NCI-H748 treated with DMSO at 0.1 percent for 48 hours (cell line): Measurements from ENCODE around the gene OR8D2.

Experiments used
- DNase-seq: peaks from one replicate; lab custom pipeline; 2025; lab: John Stamatoyannopoulos, UW

Gene OR8D2, protein sequence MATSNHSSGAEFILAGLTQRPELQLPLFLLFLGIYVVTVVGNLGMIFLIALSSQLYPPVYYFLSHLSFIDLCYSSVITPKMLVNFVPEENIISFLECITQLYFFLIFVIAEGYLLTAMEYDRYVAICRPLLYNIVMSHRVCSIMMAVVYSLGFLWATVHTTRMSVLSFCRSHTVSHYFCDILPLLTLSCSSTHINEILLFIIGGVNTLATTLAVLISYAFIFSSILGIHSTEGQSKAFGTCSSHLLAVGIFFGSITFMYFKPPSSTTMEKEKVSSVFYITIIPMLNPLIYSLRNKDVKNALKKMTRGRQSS

DNA sequence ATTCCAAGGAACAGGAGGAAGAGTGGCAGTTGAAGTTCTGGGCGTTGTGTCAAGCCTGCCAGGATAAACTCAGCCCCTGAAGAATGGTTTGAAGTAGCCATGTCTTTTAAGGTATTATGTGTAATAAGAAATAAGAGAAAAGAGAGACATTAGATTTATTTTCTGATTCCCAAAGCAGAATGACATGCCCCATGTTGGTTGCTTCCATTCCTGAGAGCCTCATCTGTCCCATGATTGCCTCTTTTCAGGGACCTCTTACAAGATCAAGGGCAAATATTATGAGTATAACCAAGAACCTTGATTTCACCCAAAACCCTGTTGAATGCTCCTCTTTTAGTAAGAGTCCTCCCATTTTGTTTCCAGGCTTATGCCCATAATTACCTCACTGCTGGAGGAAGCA lies at the start of gene OR8D2:
Gene OR8D2 (minus strand): TSS at position 101 of the 400 bp plus-strand sequence. CDS start 0 bp downstream, at position 101.
- DNase-seq: no peak

DNA sequence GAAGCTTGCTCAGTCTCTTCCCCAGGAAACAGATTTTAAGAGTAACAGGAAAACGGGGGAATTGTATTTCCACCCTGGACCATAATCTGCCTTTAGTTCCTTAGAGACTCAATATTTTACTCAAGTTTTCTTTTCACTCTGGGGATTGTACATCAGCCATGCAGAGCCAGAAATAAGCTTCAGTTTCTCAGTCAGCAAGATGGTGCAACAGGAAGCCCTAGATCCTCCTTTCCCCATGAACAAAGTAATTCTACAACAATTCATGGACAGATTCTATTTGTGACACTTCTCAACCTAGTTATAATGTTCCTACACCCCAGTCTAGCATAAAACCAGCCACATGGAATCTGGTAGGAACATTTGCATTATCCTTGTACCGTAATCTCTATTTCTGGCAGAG lies 39.6 kb upstream of the OR8D2 start:
- DNase-seq: no peak

DNA sequence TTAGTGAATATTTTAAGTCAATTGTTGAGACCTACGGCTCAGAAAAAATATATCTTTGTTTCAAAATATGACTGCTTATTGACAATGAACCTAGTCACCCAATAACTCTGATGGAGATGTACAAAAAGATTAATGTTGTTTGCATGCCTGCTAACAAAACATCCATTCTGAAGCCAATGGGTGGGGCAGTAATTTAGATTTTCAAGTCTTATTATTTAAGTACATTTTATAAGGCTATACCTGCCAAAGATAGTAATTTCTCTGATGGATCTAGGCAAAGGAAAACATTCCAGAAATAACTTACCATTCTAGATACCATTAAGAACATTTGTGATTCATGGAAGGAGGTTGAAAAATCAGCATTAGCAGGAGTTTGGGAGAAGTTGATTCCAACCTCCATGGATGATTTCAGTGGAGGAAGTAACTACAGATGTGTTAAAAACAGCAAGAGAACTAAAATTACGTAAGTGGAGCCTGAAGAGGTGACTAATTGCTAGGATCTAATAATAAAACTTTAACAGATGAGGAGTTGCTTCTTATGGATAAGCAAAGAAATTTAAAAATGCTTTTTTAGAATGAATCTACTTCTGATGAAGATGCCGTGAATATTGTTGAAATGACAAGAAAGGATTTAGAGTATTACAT lies 26.4 kb upstream of the OR8D2 start:
- no peak for DNase-seq

DNA sequence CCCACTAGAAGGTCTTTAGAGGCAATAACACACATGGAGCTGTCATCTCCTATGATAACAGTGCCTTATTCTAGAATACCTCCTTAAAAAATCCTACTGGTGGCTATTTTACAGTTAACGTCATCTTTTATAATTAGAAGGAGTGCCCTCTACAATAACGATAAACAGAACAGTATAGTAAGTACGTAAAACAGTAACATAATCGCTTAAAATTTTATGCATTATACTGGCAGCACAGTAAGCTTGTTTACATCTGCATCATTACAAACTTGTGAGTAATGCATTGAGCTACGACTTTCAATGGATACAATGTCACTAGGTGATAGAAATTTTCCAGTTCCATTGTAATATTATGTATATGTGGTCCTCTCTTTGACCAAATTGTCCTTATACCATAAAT lies 24.3 kb upstream of the OR8D2 start:
- no peak for DNase-seq

DNA sequence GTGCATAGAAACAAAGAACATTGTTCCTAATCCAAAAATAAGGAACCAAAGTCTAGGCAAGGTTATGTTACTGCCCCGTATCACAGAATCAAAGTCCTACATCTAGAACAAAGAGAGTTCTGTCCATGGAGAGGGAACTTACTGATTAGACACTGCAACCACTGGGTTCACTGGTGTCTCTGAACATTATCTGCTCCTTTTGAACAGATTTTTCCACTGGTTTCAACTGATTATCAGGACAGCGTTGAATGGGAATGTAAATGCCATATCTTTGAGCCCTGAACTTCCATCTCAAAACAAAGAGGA lies 20.1 kb upstream of the OR8D2 start:
- DNase-seq: no peak

DNA sequence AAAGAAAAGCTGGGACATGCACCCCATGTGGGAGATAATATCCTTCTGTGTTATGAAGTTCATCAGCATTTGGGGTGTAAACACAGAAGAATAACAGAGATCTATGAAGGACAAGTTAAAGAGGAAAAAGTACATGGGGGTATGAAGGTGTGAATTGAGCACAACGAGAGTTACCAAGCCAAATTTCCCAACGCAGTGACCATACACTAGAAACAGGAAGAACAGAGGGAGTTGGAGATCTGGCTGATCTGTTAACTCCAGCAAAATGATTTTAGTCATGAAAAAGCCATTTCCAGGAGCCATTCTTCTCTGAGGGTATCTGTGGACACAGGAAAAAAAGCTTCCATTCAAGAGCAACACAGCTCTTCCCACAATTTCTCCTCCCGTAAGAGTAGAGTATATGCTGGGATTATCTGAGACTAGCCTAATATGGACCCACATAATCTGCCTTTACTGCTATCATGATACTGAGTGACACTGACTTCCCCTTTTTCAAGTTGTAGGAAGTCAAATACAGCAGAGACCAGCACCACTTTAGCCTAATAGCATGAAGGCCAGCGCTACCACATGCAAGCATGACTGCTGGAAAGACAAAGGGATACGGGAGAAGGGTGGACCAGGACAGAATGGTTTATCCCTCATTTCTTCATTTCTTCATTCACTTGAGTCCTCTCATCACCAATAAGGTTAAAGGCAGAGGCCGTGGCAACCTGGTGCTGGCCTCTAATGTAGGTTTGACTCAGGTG lies 19.6 kb upstream of the OR8D2 start:
- DNase-seq: no peak

DNA sequence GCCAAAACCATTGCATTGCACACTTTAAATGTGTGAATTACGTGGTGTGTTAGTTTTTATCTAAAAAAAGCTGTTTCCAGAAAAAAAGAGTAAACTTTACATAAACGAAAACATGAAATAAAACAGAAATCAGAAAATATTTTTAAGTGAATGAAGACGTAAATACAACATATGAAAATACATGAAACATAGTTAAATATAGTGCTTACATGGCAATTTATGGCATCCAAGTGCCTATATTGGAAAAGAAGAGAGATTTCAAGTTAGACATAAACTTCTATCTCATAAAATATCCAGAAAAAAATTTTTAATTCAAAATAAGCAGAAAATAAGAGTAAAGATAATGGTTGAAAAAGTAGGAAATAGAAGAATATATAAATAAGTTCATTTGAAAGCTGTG lies 11.9 kb upstream of the OR8D2 start:
- no peak for DNase-seq

DNA sequence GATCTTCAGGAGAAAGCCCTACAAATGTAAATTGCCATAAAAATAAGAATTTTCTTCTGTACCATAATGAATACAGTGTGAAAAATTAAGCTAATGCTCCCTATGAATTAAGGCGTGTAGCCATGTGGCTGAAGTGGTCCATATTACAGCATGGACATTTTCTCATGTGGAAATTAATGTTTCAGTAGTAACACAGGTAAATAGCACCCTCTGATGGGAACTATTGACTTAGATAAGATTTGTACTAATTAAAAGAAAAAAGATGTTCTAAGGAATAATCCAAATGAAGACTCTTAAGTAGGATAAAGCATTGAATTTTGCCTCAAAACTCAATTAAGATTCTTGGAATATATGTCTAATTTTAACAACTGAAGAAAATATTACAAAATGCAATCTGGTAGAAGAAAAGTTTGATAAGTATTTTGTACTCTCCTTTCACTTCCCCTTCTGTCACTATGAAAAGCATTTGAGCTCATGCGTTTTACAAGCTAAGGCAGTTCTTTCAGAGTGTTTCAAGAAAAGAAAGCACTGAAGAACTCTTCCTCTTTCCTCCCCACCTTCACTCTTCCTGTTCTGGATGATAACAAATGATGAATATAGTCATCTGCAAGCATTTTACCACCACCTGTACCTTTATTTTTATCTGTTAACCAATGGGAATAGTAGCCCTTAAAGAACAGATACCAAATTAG lies 9.9 kb upstream of the OR8D2 start:
- no peak for DNase-seq

DNA sequence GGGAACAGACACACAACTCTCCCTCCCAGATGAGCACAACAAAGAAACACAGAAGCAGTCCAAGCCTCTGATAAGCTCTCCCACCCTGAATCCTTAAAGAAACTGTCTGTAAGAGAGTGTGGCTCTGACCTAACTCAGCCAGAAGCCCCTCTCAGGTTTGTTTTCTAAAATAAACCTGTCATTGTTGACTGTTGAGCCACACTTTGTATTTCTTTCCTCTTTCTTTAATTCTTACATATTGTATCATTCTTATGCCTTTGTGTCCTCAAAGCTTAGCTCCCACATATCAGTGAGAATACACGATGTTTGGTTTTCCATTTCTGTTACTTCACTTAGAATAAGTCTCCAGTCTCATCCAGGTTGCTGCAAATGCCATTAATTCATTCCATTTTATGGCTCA lies 7.8 kb upstream of the OR8D2 start:
- DNase-seq: no peak

DNA sequence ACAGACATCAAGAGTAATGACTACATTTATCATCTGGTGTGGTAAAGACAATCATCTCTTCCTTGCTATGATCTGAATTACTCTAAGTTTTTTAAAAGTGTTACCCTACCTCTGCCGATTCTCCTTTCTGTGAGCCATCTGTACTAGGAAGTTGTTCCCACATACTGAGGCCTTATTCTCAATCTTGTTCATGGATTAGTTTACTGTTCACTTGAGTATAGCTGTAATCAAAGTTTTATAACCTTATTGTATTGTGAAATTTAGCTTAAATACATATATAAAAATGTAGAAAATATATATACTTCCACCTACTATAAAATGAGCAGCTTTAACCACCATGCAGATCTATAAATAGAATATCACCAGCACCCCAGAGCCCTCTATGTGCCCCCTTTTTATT lies 2.4 kb upstream of the OR8D2 start:
- no peak for DNase-seq

DNA sequence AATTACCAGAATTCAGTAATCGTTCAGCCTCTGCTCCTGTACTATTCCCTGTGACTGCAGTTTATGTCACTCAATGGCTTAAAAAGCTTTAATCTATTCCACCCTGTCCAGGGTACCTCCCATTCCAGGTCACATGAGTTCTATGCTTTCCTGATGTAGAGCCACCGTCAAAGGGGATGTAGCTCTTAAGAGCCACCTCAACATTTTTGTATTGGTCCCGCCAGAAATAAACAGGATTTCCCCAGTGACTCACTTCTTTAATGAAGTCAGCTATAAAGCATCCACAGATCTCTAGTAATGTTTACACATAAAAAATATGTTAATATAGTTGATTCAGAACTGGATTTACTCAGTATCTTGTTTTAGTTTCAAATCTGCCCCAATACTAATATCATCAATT lies 4.9 kb downstream of the OR8D2 start:
- no peak for DNase-seq

DNA sequence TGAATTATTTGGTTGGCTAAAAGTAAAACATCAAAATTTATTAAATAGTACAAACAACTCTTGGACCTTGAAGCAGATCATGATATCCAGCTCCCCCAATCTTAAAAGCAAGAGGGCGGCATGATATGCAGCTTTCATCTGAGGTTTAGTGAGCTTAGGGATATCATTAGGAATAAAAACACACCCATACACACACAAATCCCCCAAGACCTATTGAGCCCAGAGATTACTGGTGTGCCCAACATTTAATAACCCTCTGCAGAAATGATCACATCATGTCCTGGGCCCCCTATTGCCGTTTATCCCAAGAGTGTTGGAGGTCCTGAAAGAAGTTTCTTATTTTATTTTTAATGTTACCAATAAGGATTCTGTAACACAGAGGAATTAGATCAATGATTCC lies 6.1 kb downstream of the OR8D2 start, which contains the start of gene OR8D1:
Gene OR8D1 (minus strand): TSS at position 101 of the 400 bp plus-strand sequence. CDS start 3,183 bp downstream, outside the sequence.
- no peak for DNase-seq

DNA sequence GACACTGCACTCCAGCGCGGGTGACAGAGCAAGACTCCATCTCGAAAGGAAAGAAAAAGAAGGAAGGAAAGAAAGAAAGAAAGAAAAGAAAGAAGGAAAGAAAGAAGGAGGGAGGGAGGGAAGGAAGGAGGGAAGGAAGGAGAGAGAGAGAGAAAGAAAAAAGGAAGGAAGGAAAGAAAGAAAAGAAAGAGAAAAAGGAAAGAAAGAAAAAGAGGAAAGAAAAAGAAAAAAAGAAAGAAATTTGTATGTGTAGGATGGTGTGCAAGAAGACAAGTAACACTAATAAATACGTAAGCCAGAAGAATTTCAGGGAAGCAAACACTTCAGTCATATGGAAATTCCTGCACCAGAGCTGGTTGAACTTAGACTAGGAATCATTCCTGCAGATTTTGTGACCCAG lies 6.9 kb downstream of the OR8D2 start:
- DNase-seq: no peak

DNA sequence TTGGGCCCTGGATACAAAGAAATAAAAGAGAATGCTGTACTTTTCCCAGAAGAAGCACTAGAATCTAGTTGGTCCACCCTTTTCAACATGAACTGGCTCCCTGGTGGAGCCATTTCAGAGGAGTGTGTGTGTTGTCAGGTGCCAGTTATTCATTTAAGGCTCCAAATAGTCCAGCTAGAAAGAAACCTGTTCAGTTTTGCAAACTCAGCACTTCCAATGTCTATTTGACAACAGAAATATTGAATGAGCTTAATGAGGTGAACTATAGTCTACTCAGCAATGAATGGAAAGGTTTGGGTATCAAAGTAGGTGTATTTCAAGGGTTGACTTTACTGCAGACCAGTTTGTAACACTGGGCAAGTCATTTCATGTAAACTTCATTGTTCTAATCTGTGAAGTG lies 8.3 kb downstream of the OR8D2 start:
- DNase-seq: no peak

DNA sequence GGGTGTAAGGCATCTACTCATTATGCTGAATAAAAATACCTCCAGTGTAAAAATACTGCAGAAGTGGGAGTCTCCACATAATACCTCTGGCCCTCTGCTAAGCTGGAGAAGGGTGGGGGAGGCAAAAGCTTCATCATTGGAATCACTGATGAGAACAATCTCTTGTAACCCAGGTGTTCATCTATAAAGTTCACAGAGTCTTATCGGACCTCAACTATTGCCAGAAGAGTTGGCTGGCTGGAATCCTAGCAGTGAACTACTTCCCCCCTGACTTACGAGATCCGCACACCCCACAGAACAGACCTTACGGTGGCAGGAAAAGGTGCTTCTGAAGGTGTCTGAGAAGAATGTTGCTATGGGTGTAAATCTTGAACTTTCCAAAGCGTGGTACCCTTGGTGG lies 8.7 kb downstream of the OR8D2 start:
- DNase-seq: no peak

DNA sequence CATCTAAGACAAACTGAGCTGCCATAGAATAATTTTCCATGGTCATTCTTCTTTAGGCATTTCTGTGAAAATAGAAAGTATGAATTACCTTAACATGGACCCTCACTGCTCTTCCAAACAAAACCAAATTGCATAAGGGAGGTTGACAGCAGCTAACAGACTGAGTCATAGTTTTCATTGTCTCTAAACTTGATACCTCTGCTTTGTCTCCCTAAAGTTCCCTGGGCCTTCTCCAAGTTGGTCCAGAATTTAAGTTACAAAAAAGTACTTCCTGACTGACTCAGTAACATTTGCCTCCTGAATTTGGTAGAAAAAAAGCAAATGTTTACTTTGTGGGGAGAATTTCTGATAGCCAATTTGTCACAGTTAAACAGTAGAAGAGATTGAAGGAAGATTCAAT lies 9.3 kb downstream of the OR8D2 start:
- DNase-seq: no peak

DNA sequence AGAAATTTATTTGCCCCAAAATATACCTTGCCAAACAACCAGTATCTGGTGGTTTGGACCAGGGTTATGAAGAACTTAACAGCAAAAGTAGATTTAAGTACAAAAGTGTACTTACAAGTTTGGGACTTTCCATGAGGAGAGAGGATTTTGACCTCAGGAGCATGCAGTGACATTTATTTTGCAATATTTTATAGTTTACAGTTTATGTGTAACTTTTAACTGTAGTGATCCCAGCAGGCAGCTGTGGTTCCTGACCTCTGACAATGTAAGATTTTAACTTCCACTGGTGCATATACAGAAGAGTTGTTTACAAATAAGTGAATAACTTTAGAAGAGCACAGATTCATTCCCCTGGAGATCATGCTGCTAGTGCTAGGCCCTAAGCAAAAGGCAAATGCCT lies 12.9 kb downstream of the OR8D2 start:
- no peak for DNase-seq

DNA sequence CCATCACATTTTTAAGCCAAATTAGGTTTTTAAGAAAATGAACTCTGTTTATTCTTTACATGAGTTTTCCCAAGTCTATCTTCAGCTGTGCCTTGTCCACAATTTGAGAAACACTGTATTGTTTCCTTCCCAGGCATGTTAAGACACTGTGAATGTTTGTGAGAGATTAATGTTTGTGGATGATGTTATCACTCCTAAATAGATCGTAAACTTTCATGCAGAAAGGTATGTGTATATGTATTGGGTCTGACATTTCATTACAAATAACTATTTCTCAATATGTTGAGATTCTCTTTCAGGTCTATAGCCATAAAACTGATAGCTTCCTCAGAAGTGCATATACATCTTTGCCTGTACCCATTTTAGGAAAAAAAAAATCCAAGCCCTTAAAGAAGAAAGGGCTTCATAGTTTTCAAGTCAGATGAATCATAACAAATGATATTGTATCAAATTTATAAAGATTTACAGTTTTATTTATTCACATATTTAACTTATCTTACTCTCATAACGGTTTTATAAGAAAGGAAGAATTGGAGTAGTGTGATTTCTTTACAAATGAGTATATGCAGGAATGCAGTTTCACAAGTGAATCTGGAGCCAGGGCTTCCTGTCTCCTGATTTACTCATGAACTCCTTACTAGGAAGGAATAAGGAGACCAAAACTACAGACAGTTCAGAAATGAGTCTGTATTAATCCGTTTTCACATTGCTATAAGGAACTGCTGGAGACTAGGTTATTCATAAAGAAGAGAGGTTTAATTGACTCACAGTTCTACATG lies 17.5 kb downstream of the OR8D2 start:
- no peak for DNase-seq

DNA sequence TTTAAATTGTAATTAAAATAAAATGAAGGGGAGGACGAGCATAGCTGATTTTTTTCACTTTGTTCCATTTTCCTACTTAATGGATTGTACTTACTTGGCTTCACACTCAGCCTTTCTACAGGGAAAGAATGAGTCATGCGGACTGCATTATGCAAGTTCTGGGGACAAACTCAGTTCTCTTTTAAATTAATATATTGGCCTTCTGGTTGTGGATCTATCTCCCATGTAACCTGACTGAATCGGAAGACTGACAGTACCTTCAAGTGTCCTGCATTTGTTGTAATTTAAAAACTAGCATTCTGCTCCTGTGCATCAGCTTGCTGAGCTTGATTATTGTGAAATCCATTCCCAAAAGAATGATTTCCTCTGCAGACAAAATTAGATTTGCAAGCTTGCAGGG lies 18.4 kb downstream of the OR8D2 start:
- no peak for DNase-seq

DNA sequence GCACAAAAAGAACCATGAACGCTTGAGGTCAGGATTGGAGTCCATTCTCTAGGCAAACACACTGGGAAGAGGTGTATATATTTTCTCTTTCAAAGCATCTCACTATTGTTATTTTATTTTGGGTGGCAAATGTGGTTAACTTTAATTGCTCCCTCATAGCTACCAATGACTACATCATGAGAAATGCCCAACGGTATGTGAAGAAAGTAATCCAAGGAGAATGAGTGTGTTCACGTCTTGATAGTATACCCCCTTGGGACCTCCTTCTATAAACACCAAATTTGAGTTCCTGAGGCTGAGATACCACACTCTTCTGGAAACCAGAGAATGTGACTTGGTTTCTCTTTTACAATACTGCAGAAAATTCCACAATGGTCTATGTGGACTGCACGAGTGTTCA lies 22.1 kb downstream of the OR8D2 start:
- DNase-seq: no peak

DNA sequence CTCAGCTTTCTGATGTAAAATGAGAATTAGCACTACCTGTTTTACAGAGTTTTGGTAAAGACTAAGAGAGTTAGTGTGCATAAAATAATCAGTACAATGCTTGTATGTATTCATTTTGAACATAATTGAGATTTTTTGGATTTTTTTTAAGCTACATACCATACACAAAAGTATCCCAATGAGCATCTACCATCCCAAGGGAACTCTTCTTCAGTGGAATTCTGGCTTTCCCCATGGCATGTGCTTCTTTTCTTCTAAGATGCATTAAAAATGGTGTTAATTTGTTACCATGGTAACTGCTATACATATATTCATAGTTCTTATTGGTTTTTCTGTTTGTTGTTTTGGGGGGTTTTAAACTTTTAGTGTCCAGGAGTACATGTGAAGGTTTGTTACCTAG lies 24.0 kb downstream of the OR8D2 start:
- no peak for DNase-seq

DNA sequence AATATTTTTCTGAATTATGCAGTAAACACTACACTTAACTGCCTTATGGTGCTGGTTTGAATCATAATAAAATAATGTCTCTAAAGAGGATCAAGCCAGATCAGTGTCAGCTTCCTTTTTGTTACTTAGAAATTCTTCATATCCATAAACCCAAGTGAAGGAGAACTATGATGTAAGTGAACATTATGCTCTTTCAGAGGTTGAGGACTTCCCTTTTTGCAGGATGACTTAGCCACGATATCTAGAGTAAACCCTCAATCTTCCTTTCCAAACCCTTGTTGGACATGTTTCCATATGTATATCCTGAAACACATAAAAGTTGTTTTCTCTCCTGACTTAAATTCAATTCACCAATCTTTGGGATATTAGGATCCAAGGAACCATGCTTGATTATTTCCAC lies 25.3 kb downstream of the OR8D2 start:
- no peak for DNase-seq
